ENCODE measurements around the gene MORN1.

GRCh38 chr1:2312515-2313301 lies 78.6 kb downstream of the MORN1 start:
- no peak for TF ChIP-seq POLR2AphosphoS5 (IDR thresholded peaks at IDR 0.05; ENCODE audit: borderline replicate concordance, low read depth, low read length)
- TF ChIP-seq EZH2 (IDR thresholded peaks at IDR 0.05) = no peak
- no peak for TF ChIP-seq FOXP2 (optimal IDR thresholded peaks at IDR 0.05; ENCODE audit: control extremely low read depth, extremely low read length, insufficient read depth)

Measured in SK-N-MC (cell line).